Measurements from ENCODE around the gene GALNT17.

GRCh38 chr7:71424166-71425035 is 292.5 kb downstream of the GALNT17 start:
- TF ChIP-seq CTCF (IDR thresholded peaks at IDR 0.05) (no peak), POLR2A (IDR thresholded peaks at IDR 0.05) (no peak)
